ENCODE results near the gene OGFOD3. TPM values are rescaled to one million over a fixed set of nuclear protein-coding genes. Genes with fewer than 3 reads are reported as not detected.
"Not testable (repeated sequence)": the region's sequence is repeated elsewhere in the genome, so short reads cannot be mapped to it uniquely, and the experiment has no call there.

Gene OGFOD3
- total RNA-seq, 1 donor from 2014 or later, result 31.3 TPM

DNA sequence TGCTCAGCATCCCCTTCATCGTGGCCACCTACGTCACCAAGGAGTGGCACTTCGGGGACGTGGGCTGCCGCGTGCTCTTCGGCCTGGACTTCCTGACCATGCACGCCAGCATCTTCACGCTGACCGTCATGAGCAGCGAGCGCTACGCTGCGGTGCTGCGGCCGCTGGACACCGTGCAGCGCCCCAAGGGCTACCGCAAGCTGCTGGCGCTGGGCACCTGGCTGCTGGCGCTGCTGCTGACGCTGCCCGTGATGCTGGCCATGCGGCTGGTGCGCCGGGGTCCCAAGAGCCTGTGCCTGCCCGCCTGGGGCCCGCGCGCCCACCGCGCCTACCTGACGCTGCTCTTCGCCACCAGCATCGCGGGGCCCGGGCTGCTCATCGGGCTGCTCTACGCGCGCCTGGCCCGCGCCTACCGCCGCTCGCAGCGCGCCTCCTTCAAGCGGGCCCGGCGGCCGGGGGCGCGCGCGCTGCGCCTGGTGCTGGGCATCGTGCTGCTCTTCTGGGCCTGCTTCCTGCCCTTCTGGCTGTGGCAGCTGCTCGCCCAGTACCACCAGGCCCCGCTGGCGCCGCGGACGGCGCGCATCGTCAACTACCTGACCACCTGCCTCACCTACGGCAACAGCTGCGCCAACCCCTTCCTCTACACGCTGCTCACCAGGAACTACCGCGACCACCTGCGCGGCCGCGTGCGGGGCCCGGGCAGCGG, 43.6 kb downstream of the OGFOD3 start:
- Mint-ChIP-seq H3K27me3 (peaks cover 30% of the 10 kb centered on the region), H3K4me1 (ENCODE audit: low read depth) (peaks cover 3% of the 10 kb centered on the region), H3K27ac (no peak overlapping the region), H3K4me3 (ENCODE audit: low read depth) (no peak overlapping the region), H3K9me3 (ENCODE audit: low read depth) (no peaks in the 10 kb centered on the region), H3K36me3 (ENCODE audit: insufficient read depth) (no peaks in the 10 kb centered on the region)
- TF ChIP-seq, protein P1, sequence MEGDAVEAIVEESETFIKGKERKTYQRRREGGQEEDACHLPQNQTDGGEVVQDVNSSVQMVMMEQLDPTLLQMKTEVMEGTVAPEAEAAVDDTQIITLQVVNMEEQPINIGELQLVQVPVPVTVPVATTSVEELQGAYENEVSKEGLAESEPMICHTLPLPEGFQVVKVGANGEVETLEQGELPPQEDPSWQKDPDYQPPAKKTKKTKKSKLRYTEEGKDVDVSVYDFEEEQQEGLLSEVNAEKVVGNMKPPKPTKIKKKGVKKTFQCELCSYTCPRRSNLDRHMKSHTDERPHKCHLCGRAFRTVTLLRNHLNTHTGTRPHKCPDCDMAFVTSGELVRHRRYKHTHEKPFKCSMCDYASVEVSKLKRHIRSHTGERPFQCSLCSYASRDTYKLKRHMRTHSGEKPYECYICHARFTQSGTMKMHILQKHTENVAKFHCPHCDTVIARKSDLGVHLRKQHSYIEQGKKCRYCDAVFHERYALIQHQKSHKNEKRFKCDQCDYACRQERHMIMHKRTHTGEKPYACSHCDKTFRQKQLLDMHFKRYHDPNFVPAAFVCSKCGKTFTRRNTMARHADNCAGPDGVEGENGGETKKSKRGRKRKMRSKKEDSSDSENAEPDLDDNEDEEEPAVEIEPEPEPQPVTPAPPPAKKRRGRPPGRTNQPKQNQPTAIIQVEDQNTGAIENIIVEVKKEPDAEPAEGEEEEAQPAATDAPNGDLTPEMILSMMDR (IDR thresholded peaks at IDR 0.05; ENCODE audit: unreplicated experiment), result no peak
- DNase-seq (ENCODE audit: low spot score, unreplicated experiment), result no peak

DNA sequence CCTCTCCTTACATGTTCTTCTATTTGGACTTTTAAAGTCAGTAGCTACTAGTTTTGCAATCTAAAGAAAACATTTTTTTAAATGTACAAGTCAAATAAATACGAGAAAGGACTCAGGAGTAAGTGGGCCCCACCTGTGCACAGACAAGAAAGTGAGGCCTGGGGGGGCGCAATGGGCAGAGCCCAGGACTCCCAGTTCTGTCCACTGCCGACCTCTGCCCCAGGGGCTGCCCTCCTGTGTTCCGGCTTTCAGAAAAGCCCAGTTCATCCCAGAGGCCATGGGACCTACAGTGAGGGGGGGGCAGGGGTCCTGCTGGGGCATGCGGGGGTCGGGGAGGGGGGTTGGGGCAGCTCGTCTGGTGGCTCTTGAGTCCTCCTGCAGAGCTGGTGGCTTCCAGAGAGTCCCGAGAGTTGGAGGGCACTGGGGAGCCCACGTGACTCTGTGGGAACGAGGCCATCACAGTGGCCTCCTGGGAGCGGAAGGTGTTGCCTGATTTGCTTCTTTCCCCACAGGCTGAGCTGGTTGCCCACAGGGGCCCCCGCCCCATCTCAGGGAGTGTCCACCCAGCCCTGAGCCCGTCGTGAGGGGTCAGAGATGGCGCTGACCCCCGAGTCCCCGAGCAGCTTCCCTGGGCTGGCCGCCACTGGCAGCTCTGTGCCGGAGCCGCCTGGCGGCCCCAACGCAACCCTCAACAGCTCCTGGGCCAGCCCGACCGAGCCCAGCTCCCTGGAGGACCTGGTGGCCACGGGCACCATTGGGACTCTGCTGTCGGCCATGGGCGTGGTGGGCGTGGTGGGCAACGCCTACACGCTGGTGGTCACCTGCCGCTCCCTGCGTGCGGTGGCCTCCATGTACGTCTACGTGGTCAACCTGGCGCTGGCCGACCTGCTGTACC, 44.4 kb downstream of the OGFOD3 start:
- H3K27me3 Mint-ChIP-seq, result peaks cover 32% of the 10 kb centered on the region
- DNase-seq (ENCODE audit: low spot score, unreplicated experiment), result no peak
- H3K4me1 Mint-ChIP-seq (ENCODE audit: low read depth), result peaks cover 3% of the 10 kb centered on the region
- H3K4me3 Mint-ChIP-seq (ENCODE audit: low read depth), result no peak overlapping the region
- TF ChIP-seq, protein P1 (IDR thresholded peaks at IDR 0.05; ENCODE audit: unreplicated experiment), result no peak
- H3K9me3 Mint-ChIP-seq (ENCODE audit: low read depth), result no peaks in the 10 kb centered on the region
- H3K36me3 Mint-ChIP-seq (ENCODE audit: insufficient read depth), result no peaks in the 10 kb centered on the region
- no peak overlapping the region for H3K27ac Mint-ChIP-seq

DNA sequence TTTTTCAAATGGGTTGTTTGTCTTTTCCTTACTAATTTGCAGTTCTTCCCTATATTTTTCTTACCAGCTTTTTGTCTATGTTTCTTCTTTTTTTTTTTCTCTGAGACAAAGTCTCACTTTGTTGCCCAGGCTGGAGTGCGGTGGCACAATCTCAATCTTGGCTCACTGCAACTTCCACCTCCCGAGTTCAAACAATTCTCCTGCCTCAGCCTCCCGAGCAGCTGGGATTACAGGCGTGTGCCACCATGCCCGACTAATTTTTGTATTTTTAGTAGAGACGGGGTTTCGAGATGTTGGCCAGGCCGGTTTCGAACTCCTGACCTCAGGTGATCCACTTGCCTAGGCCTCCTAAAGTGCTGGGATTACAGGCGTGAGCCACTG, 45.3 kb downstream of the OGFOD3 start:
- peak overlapping the region; percentile 3 for H3K4me3 Mint-ChIP-seq (ENCODE audit: low read depth)
- not testable (repeated sequence) for DNase-seq (ENCODE audit: low spot score, unreplicated experiment); H3K9me3 Mint-ChIP-seq (ENCODE audit: low read depth); H3K4me1 Mint-ChIP-seq (ENCODE audit: low read depth); H3K36me3 Mint-ChIP-seq (ENCODE audit: insufficient read depth)
- H3K27ac Mint-ChIP-seq, result peak overlapping the region; percentile 68
- H3K27me3 Mint-ChIP-seq, result peaks cover 29% of the 10 kb centered on the region

DNA sequence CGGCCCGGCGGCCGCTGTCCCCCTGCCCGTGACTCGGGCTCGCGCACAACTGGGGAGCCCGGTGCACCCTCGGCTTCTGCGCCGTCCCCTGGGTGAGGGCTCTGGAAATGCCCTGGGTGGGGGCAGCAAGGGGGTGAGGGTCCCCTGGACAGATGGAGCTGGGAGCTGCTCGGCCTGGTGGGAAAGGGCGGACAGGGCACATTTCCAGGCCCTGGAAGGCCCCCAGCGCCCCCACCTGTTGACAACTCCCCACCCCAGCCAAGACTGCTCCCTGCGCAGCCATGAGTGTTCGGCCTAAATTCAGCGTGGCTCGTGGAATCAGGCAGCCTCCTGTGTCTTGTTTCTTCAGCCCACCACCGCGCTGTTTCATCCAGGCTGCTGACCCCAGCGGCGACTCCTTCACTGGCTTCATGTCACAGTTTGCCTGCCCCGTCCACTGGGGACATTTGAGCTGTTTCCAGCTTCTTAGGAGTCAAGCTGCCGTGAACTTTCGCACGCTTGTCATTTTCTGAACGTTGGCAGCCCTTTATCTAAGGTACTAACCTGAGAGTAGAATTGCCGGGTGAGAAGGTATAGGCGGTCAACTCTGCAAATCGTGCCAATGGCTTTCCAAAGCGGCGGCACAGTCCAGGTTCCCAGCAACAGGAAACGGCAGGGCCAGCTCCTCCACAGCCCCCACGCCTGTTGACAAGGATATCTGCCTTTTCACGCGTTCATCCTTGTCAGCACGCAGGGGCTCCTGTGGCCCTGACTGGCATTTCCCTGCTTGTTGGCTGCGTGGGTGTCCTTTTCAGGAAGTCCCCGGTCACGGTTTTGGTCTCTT, 45.9 kb downstream of the OGFOD3 start:
- Mint-ChIP-seq H3K27ac (no peak overlapping the region), H3K9me3 (ENCODE audit: low read depth) (no peaks in the 10 kb centered on the region), H3K4me1 (ENCODE audit: low read depth) (peaks cover 6% of the 10 kb centered on the region), H3K36me3 (ENCODE audit: insufficient read depth) (no peaks in the 10 kb centered on the region), H3K4me3 (ENCODE audit: low read depth) (peak overlapping the region; percentile 60), H3K27me3 (peaks cover 29% of the 10 kb centered on the region)
- no peak for DNase-seq (ENCODE audit: low spot score, unreplicated experiment)
- TF ChIP-seq, protein P1 (IDR thresholded peaks at IDR 0.05; ENCODE audit: unreplicated experiment), result no peak

DNA sequence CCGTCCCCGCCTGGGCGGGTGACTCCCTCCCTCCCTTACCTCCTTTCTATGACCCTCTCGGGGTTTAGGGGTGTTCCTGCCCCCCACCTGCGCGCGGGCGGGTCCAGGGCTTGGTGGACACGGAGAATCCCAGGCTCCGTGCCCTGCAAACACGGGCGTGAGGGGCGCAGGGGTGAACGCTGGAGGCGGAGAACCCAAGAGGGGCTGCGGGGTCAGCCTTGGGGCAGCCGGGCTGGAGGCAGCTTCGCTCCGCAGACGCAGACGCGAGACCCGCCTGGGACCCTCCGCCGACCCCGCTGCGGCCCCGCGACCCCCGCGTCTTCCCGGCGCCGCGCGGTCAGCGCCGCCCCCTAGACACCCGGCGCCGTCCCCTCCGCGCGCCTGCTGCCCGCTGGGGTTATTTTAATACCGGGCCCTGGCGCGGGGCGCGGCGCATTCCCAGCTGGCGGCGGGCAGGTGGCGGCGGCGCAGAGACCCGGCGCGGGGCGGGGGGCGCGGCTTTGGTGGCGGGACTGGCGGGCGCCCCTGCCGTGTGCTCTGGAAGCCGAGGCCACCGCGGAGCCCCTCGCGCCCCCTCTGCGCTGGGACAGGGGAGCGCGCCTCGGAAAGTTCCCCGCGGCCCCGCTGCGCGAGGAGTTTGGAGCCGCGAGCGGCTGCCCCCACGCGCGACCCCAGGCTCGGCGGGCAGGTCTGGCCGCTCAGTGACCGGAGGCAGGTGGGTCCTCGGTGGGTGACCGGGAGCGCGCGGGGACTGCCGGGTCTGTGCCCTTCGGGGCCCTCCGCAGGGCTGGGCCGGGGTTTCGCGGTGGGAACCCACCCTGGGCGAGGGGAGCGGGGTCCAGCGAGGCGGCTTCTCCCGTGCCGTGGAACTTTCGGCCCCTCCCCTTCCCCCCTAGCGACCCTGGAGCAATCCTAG, 46.8 kb downstream of the OGFOD3 start, which contains the start of gene UTS2R:
Gene UTS2R, plus strand, starts transcription at position 433 of the 916 bp plus-strand sequence. CDS start 2,560 bp downstream, outside the sequence.
- peaks cover 10% of the 10 kb centered on the region for H3K4me1 Mint-ChIP-seq (ENCODE audit: low read depth)
- H3K9me3 Mint-ChIP-seq (ENCODE audit: low read depth), result no peaks in the 10 kb centered on the region
- no peak for DNase-seq (ENCODE audit: low spot score, unreplicated experiment)
- peaks cover 32% of the 10 kb centered on the region for H3K27me3 Mint-ChIP-seq
- no peak within 1 kb of the TSS for H3K27ac Mint-ChIP-seq
- TF ChIP-seq, protein P1 (IDR thresholded peaks at IDR 0.05; ENCODE audit: unreplicated experiment), result no peak
- no peaks in the 10 kb centered on the region for H3K36me3 Mint-ChIP-seq (ENCODE audit: insufficient read depth)
- peak within 1 kb of the TSS; percentile 60 for H3K4me3 Mint-ChIP-seq (ENCODE audit: low read depth)

Measured in progenitor cell of endocrine pancreas (in vitro differentiated cells).